NCI-H128 (cell line): ENCODE data around the gene ZNF280C.
A peak's percentile ranks its signal among the peaks of the same experiment; 100 is the strongest.
"Not testable (repeated sequence)": the region's sequence is repeated elsewhere in the genome, so short reads cannot be mapped to it uniquely, and the experiment has no call there.

Experiments used
- DNase-seq: peaks from one replicate; lab custom pipeline; 2025; ENCODE audit not compliant: unreplicated experiment; lab: John Stamatoyannopoulos, UW

ZNF280C gene

GRCh38 chrX:130268449-130269170 is at the start of gene ZNF280C:
Gene ZNF280C (minus strand): TSS chrX:130268899. CDS start chrX:130260449, 8,450 bp downstream.
- DNase-seq, result peak; percentile 80

GRCh38 chrX:130304587-130305368 is 36.1 kb upstream of the ZNF280C start:
- DNase-seq, result no peak

- DNase-seq, result no peak
Observed at GRCh38 chrX:130301977-130302376, 33.3 kb upstream of the ZNF280C start.

- DNase-seq, result no peak
Observed at GRCh38 chrX:130301405-130301804, 32.7 kb upstream of the ZNF280C start.

GRCh38 chrX:130300010-130300282 is 31.2 kb upstream of the ZNF280C start:
- no peak for DNase-seq

- no peak for DNase-seq
Observed at GRCh38 chrX:130299279-130300009, 30.7 kb upstream of the ZNF280C start.

- no peak for DNase-seq
Observed at GRCh38 chrX:130296743-130297142, 28.0 kb upstream of the ZNF280C start.

GRCh38 chrX:130296297-130296678 is 27.6 kb upstream of the ZNF280C start:
- no peak for DNase-seq

- no peak for DNase-seq
Observed at GRCh38 chrX:130295519-130296296, 27.0 kb upstream of the ZNF280C start.

GRCh38 chrX:130287071-130287770 is 18.5 kb upstream of the ZNF280C start:
- no peak for DNase-seq

GRCh38 chrX:130285710-130286109 is 17.0 kb upstream of the ZNF280C start:
- DNase-seq, result no peak

GRCh38 chrX:130285069-130285620 is 16.4 kb upstream of the ZNF280C start:
- DNase-seq, result no peak

- no peak for DNase-seq
Observed at GRCh38 chrX:130282151-130282550, 13.5 kb upstream of the ZNF280C start.

GRCh38 chrX:130280901-130281300 is 12.2 kb upstream of the ZNF280C start:
- no peak for DNase-seq

- DNase-seq, result not testable (repeated sequence)
Observed at GRCh38 chrX:130272253-130272652, 3.6 kb upstream of the ZNF280C start.

- not testable (repeated sequence) for DNase-seq
Observed at GRCh38 chrX:130269391-130269790, 692 bp upstream of the ZNF280C start.

- no peak for DNase-seq
Observed at GRCh38 chrX:130267956-130268448, 697 bp downstream of the ZNF280C start.

GRCh38 chrX:130264573-130264972 is 4.1 kb downstream of the ZNF280C start:
- DNase-seq, result no peak

- DNase-seq, result no peak
Observed at GRCh38 chrX:130263016-130263415, 5.7 kb downstream of the ZNF280C start.

- DNase-seq, result no peak
Observed at GRCh38 chrX:130262231-130262630, 6.5 kb downstream of the ZNF280C start.
